ENCODE data around the gene GLOD4. TPM values are rescaled to one million over a fixed set of nuclear protein-coding genes. Genes with fewer than 3 reads are reported as not detected.
"Not testable (repeated sequence)": the region's sequence is repeated elsewhere in the genome, so short reads cannot be mapped to it uniquely, and the experiment has no call there.

GLOD4 gene
- total and polyA plus RNA-seq, 8 donors: 6.4 to 213 (median 86.6) TPM

- TF ChIP-seq POLR2A (IDR thresholded peaks at IDR 0.05) (no peak), EP300 (IDR thresholded peaks at IDR 0.05) (no peak), POLR2AphosphoS5 (IDR thresholded peaks at IDR 0.05) (no peak), CTCF (IDR thresholded peaks at IDR 0.05) (no peak)
- no peak for DNase-seq
- WGBS, 5 donors: 72 to 84% (median 76%) methylated on average over 4 of the region's 4 CpGs
- Histone ChIP-seq H3K4me3 (no peak overlapping the region), H3K36me3 (peaks cover 16 to 69% (median 62%) of the 10 kb centered on the region in 4 donors), H3K9me3 (no peaks in the 10 kb centered on the region), H3K27me3 (no peaks in the 10 kb centered on the region), H3K4me1 (peaks cover 15 to 48% (median 32%) of the 10 kb centered on the region in 4 donors), H3K27ac (no peak overlapping the region)
- intact Hi-C loops (cut with DNase I; ENCODE audit: low total_unique reads): no loop called here
Observed at GRCh38 chr17:788551-788950, 6.5 kb upstream of the GLOD4 start.

- TF ChIP-seq POLR2AphosphoS5 (IDR thresholded peaks at IDR 0.05): peak in 1 of 3 donors; percentile 60
- TF ChIP-seq EP300 (IDR thresholded peaks at IDR 0.05): no peak
- Histone ChIP-seq H3K4me1 (peaks cover 23 to 54% (median 40%) of the 10 kb centered on the region in 4 donors), H3K27ac (peak overlapping the region; percentile 63 to 82 (median 63)), H3K4me3 (no peak overlapping the region), H3K9me3 (no peaks in the 10 kb centered on the region), H3K36me3 (peaks cover 16 to 64% (median 59%) of the 10 kb centered on the region in 4 donors), H3K27me3 (no peaks in the 10 kb centered on the region)
- peak; percentile 18 to 69 for DNase-seq
- WGBS, 5 donors: 39 to 77% (median 53%) methylated on average over 12 of the region's 12 CpGs
- intact Hi-C loops (cut with DNase I; ENCODE audit: low total_unique reads): no loop called here
Observed at GRCh38 chr17:787641-788221, 5.7 kb upstream of the GLOD4 start.

- Histone ChIP-seq H3K4me1 (peaks cover 32 to 59% (median 48%) of the 10 kb centered on the region in 4 donors), H3K36me3 (peaks cover 7 to 46% (median 41%) of the 10 kb centered on the region in 4 donors)
- intact Hi-C loops (cut with DNase I; ENCODE audit: low total_unique reads); H3K4me3 ChIP-seq; DNase-seq; H3K27me3 ChIP-seq; H3K9me3 ChIP-seq; H3K27ac ChIP-seq: not testable (repeated sequence)
- 89 to 98% (median 95%) methylated on average over 7 of the region's 7 CpGs for WGBS, 5 donors
Observed at GRCh38 chr17:785901-786300, 3.8 kb upstream of the GLOD4 start.

GRCh38 chr17:784143-784542, 2.1 kb upstream of the GLOD4 start:
- no peak for DNase-seq
- Histone ChIP-seq H3K4me1 (peaks cover 33 to 59% (median 50%) of the 10 kb centered on the region in 4 donors), H3K4me3 (no peak overlapping the region), H3K27ac (no peak overlapping the region), H3K9me3 (no peaks in the 10 kb centered on the region), H3K27me3 (no peaks in the 10 kb centered on the region), H3K36me3 (peaks cover 7 to 33% (median 27%) of the 10 kb centered on the region in 4 donors)
- 57 to 71% (median 63%) methylated on average over 3 of the region's 3 CpGs for WGBS, 5 donors
- intact Hi-C loops (cut with DNase I; ENCODE audit: low total_unique reads): no loop called here
- no peak for TF ChIP-seq CTCF (IDR thresholded peaks at IDR 0.05)

GRCh38 chr17:778096-778495, 4.0 kb downstream of the GLOD4 start:
- Histone ChIP-seq H3K27ac (no peak overlapping the region), H3K4me3 (no peak overlapping the region), H3K36me3 (peaks cover 32 to 60% (median 58%) of the 10 kb centered on the region in 4 donors), H3K4me1 (peaks cover 14 to 23% (median 18%) of the 10 kb centered on the region in 4 donors), H3K27me3 (no peaks in the 10 kb centered on the region), H3K9me3 (no peaks in the 10 kb centered on the region)
- intact Hi-C loops (cut with DNase I; ENCODE audit: low total_unique reads): no loop called here
- 92 to 96% (median 93%) methylated on average over 11 of the region's 11 CpGs for WGBS, 5 donors
- no peak for DNase-seq
- no peak for TF ChIP-seq POLR2A (IDR thresholded peaks at IDR 0.05)
- TF ChIP-seq CTCF (IDR thresholded peaks at IDR 0.05): no peak
- TF ChIP-seq POLR2AphosphoS5 (IDR thresholded peaks at IDR 0.05): no peak
- TF ChIP-seq EP300 (IDR thresholded peaks at IDR 0.05): no peak
